GM12878 (cell line): ENCODE measurements around the gene HSD11B1L.

Source experiments
- CHD2 ChIP-seq: IDR thresholded peaks from 2 replicates; pipeline ENCODE4 v1.6.1; 2011; ENCODE audit warnings: low read depth, low read length, improper control_type of control experiment, borderline replicate concordance
- CTCF ChIP-seq, 3 experiments: IDR thresholded peaks in 2 of 3; conservative IDR thresholded peaks in 1 of 3; 2 replicates each; pipeline ENCODE4 v1.5.1; 2011; ENCODE audit warnings: low read depth in 3 of 3, low read length in 3 of 3, mild to moderate bottlenecking in 3 of 3, control low read depth in 2 of 3, moderate library complexity in 2 of 3, inconsistent platforms in 1 of 3, mixed read lengths in 1 of 3; ENCODE audit not compliant: control insufficient read depth in 2 of 3, insufficient read depth in 1 of 3; ENCODE audit errors: extremely low read depth in 1 of 3
- MYC ChIP-seq: IDR thresholded peaks from 2 replicates; pipeline ENCODE4 v1.6.1; 2011; ENCODE audit warnings: mild to moderate bottlenecking, low read length, moderate library complexity, inconsistent platforms; ENCODE audit not compliant: insufficient read depth, insufficient replicate concordance, insufficient read length, severe bottlenecking

GRCh38 chr19:5681391-5682106 lies 722 bp downstream of the HSD11B1L start:
- no peak for TF ChIP-seq MYC
- no peak for TF ChIP-seq CHD2
- TF ChIP-seq CTCF (IDR thresholded peaks at IDR 0.05 in 2 of 3, conservative IDR thresholded peaks at IDR 0.05 in 1 of 3; ENCODE audit: control insufficient read depth in 2 of 3, extremely low read depth in 1 of 3, insufficient read depth in 1 of 3, low read depth in 3 of 3, low read length in 3 of 3), result no peak
